K562 (cell line): Measurements from ENCODE around the gene FBXL13. TPM values are rescaled to one million over a fixed set of nuclear protein-coding genes. Genes with fewer than 3 reads are reported as not detected.
A peak's percentile ranks its signal among the peaks of the same experiment; 100 is the strongest.

ENCODE experiments used
- ATF7 ChIP-seq: fragments of 450-650 bp; IDR thresholded peaks from 2 replicates; pipeline ENCODE4 v1.7.1; 2014; ENCODE audit warnings: mild to moderate bottlenecking, moderate library complexity
- CBX3 ChIP-seq, 2 experiments: IDR thresholded peaks; 1 replicate in 1 of 2; 2 replicates in 1 of 2; pipeline ENCODE4 v1.6.1; 2012; ENCODE audit warnings: inconsistent platforms in 2 of 2, low read length in 2 of 2, borderline replicate concordance in 1 of 2, control low read depth in 1 of 2
- CCNT2 ChIP-seq: IDR thresholded peaks from 2 replicates; pipeline ENCODE4 v1.6.1; 2011; ENCODE audit warnings: borderline replicate concordance, low read depth, mild to moderate bottlenecking, moderate library complexity, mixed read lengths, low read length; ENCODE audit not compliant: insufficient read length; ENCODE audit errors: extremely low read depth
- CREM ChIP-seq: IDR thresholded peaks from 2 replicates; pipeline ENCODE4 v1.6.1; 2014; ENCODE audit warnings: antibody characterized with exemption, low read depth
- CTBP1 ChIP-seq: fragments of 450-650 bp; IDR thresholded peaks from 2 replicates; pipeline ENCODE4 v1.6.1; 2016; ENCODE audit warnings: borderline replicate concordance
- MAFK ChIP-seq: IDR thresholded peaks from 2 replicates; pipeline ENCODE4 v1.6.1; 2011; ENCODE audit warnings: low read length, improper control_type of control experiment
- NCOR1 ChIP-seq: fragments of 450-650 bp; IDR thresholded peaks from 2 replicates; pipeline ENCODE4 v1.6.1; 2016; ENCODE audit warnings: mild to moderate bottlenecking, moderate library complexity
- POLR2H ChIP-seq: IDR thresholded peaks from 2 replicates; pipeline ENCODE4 v1.6.1; 2016; ENCODE audit warnings: missing genetic modification characterization, low read depth, mild to moderate bottlenecking, control low read depth, missing compliant biosample characterization, moderate library complexity
- TARDBP ChIP-seq: fragments of 450-650 bp; IDR thresholded peaks from 2 replicates; pipeline ENCODE4 v1.6.1; 2016
- ZFPM2 ChIP-seq: fragments of 250-450 bp; sonication (Bioruptor Pico); IDR thresholded peaks from 2 replicates; pipeline ENCODE4 v1.5.1; 2022; ENCODE audit warnings: mild to moderate bottlenecking
- ZNF707 ChIP-seq: fragments of 250-450 bp; sonication (Bioruptor Pico); conservative IDR thresholded peaks from 2 replicates; pipeline ENCODE4 v1.8.0; 2022; ENCODE audit warnings: inconsistent platforms, mild to moderate bottlenecking, moderate library complexity
- ZNF76 ChIP-seq: fragments of 250-450 bp; sonication (Bioruptor Pico); IDR thresholded peaks from 2 replicates; pipeline ENCODE4 v1.4.0; 2020; ENCODE audit warnings: mild to moderate bottlenecking, moderate library complexity, borderline replicate concordance
- ZNF79 ChIP-seq: fragments of 250-450 bp; sonication (Bioruptor Pico); IDR thresholded peaks from 2 replicates; pipeline ENCODE4 v1.4.0; 2020; ENCODE audit warnings: low read depth, mild to moderate bottlenecking, moderate library complexity
- polyA plus RNA-seq, 8 experiments: library from polyadenylated mRNA; depleted of rRNA in 4 of 8; stranded (reverse) in 5 of 8; unstranded in 3 of 8; fragments of >200 nt; fragmentation: Nextera tagmentation in 2 of 8; fragmentation: Illumina TruSeq in 1 of 8; extraction: Ambion mirVana in 2 of 8; extraction: Trizol in 1 of 8; gene quantifications; 2 replicates each; pipeline versions ENCODE4 v1.2.1 to v1.2.3, GENCODE V29; 2011 to 2014; ENCODE audit warnings: inconsistent platforms in 1 of 8, missing spikeins in 1 of 8
- total RNA-seq, 7 experiments: library from RNA; depleted of rRNA in 6 of 7; stranded (reverse); fragments of >200 nt in 6 of 7; fragmentation: Illumina TruSeq in 2 of 7; extraction: Trizol in 2 of 7; gene quantifications; 2 replicates each; pipeline versions ENCODE4 v1.2.1 to v1.2.3, GENCODE V29; 2011 to 2021; ENCODE audit warnings: low replicate concordance in 1 of 7
- TF ChIP-seq, protein P1 (sequence below): sonication (generic); formaldehyde crosslinking; IDR thresholded peaks from 2 replicates; pipeline ENCODE4 v1.8.1; 2023; ENCODE audit warnings: missing genetic modification reagents, mild to moderate bottlenecking, borderline replicate concordance
- TF ChIP-seq, protein P2 (sequence below): IDR thresholded peaks from 2 replicates; pipeline ENCODE4 v1.6.1; 2011; ENCODE audit warnings: borderline replicate concordance, low read depth, mild to moderate bottlenecking, moderate library complexity, low read length; ENCODE audit not compliant: insufficient read depth, poor library complexity, severe bottlenecking
- TF ChIP-seq, protein P3 (sequence below), 2 experiments: fragments of 450-650 bp in 1 of 2; sonication (generic) in 1 of 2; formaldehyde crosslinking in 1 of 2; IDR thresholded peaks in 1 of 2; conservative IDR thresholded peaks in 1 of 2; 2 replicates each; pipeline versions ENCODE4 v1.6.1 to v1.8.1; 2016 to 2023; ENCODE audit warnings: mild to moderate bottlenecking in 2 of 2, moderate library complexity in 2 of 2, inconsistent platforms in 1 of 2, missing genetic modification reagents in 1 of 2
- TF ChIP-seq, protein P4 (sequence below): sonication (generic); formaldehyde crosslinking; IDR thresholded peaks from 2 replicates; pipeline ENCODE4 v1.8.0; 2022; ENCODE audit warnings: mild to moderate bottlenecking, missing genetic modification reagents

The FBXL13 gene
- total and polyA plus RNA-seq, 9 of the 15 experiments (the other 6 are each of a cell fraction or from before 2014, with no cell fraction given) = 16.3 to 55.0 (median 25.4) TPM

DNA sequence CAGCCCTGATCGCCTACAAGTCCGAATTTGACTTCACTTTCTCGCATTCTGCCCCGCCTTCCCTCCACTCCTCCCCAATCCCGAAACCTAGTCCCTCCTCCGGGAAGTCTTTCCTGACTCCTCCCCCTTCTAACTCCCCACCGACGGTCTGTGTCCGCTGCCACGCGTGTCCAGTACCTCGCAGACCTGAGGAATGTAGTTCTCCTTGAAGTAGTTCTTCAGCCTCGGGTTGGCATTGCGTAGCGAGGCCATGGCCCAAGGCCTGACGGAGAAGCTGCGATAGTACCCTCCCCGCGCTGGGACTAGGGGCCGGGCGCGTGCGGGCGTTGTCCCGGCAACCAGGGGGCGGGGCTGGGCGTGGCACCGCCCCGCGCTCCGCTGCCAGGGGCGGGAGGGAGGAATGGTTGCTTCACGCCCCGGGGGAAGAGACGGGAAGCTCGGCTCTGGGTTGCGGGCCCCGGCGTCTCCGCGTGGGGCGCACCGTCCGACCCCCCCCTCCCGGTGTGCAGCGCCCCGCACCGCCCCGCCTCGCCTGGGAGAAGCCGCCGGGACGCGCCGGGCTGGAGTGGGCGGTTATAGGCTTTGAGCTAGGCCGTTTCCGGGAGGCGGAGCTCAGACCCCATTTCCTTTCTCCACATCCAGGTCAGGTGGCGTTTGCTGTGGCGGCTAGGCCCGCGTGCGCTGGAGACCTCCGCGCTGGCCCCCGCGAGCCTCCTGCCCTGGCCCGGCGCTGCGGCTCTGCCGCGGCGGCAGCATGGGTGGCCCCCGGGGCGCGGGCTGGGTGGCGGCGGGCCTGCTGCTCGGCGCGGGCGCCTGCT, at the start of gene FBXL13, which contains the start of gene ARMC10 (continued):
- TF ChIP-seq, protein P1, sequence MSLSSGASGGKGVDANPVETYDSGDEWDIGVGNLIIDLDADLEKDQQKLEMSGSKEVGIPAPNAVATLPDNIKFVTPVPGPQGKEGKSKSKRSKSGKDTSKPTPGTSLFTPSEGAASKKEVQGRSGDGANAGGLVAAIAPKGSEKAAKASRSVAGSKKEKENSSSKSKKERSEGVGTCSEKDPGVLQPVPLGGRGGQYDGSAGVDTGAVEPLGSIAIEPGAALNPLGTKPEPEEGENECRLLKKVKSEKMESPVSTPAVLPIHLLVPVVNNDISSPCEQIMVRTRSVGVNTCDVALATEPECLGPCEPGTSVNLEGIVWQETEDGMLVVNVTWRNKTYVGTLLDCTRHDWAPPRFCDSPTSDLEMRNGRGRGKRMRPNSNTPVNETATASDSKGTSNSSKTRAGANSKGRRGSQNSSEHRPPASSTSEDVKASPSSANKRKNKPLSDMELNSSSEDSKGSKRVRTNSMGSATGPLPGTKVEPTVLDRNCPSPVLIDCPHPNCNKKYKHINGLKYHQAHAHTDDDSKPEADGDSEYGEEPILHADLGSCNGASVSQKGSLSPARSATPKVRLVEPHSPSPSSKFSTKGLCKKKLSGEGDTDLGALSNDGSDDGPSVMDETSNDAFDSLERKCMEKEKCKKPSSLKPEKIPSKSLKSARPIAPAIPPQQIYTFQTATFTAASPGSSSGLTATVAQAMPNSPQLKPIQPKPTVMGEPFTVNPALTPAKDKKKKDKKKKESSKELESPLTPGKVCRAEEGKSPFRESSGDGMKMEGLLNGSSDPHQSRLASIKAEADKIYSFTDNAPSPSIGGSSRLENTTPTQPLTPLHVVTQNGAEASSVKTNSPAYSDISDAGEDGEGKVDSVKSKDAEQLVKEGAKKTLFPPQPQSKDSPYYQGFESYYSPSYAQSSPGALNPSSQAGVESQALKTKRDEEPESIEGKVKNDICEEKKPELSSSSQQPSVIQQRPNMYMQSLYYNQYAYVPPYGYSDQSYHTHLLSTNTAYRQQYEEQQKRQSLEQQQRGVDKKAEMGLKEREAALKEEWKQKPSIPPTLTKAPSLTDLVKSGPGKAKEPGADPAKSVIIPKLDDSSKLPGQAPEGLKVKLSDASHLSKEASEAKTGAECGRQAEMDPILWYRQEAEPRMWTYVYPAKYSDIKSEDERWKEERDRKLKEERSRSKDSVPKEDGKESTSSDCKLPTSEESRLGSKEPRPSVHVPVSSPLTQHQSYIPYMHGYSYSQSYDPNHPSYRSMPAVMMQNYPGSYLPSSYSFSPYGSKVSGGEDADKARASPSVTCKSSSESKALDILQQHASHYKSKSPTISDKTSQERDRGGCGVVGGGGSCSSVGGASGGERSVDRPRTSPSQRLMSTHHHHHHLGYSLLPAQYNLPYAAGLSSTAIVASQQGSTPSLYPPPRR (CRISPR knock-in tag) = 0 out of 2 replicates have a peak, but pooled peaks have one; percentile 54
- TF ChIP-seq NCOR1 = peak; percentile 72
- TF ChIP-seq TARDBP = peak; percentile 76
- TF ChIP-seq ZNF79 (CRISPR knock-in tag) = no peak
- no peak for TF ChIP-seq MAFK
- peak; percentile 77 for TF ChIP-seq CCNT2
- TF ChIP-seq POLR2H (tag) = peak; percentile 29; the same call in 1 of the 2 replicates
- TF ChIP-seq, protein P2, sequence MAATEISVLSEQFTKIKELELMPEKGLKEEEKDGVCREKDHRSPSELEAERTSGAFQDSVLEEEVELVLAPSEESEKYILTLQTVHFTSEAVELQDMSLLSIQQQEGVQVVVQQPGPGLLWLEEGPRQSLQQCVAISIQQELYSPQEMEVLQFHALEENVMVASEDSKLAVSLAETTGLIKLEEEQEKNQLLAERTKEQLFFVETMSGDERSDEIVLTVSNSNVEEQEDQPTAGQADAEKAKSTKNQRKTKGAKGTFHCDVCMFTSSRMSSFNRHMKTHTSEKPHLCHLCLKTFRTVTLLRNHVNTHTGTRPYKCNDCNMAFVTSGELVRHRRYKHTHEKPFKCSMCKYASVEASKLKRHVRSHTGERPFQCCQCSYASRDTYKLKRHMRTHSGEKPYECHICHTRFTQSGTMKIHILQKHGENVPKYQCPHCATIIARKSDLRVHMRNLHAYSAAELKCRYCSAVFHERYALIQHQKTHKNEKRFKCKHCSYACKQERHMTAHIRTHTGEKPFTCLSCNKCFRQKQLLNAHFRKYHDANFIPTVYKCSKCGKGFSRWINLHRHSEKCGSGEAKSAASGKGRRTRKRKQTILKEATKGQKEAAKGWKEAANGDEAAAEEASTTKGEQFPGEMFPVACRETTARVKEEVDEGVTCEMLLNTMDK = peak; percentile 90
- no peak for TF ChIP-seq ZNF76 (CRISPR knock-in tag)
- peak; percentile 69 for TF ChIP-seq CTBP1
- TF ChIP-seq, protein P3, sequence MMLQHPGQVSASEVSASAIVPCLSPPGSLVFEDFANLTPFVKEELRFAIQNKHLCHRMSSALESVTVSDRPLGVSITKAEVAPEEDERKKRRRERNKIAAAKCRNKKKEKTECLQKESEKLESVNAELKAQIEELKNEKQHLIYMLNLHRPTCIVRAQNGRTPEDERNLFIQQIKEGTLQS (IDR thresholded peaks at IDR 0.05) = no peak
- TF ChIP-seq, protein P3 (CRISPR knock-in tag; conservative IDR thresholded peaks at IDR 0.05) = peak; percentile 76
- no peak for TF ChIP-seq ZNF707 (CRISPR knock-in tag)
- TF ChIP-seq ATF7 = peak; percentile 73
- 0 out of 2 replicates have a peak, but pooled peaks have one; percentile 34 for TF ChIP-seq ZFPM2 (CRISPR knock-in tag)
- peak; percentile 67; the same call in 1 of the 2 replicates for TF ChIP-seq CREM
- TF ChIP-seq, protein P4, sequence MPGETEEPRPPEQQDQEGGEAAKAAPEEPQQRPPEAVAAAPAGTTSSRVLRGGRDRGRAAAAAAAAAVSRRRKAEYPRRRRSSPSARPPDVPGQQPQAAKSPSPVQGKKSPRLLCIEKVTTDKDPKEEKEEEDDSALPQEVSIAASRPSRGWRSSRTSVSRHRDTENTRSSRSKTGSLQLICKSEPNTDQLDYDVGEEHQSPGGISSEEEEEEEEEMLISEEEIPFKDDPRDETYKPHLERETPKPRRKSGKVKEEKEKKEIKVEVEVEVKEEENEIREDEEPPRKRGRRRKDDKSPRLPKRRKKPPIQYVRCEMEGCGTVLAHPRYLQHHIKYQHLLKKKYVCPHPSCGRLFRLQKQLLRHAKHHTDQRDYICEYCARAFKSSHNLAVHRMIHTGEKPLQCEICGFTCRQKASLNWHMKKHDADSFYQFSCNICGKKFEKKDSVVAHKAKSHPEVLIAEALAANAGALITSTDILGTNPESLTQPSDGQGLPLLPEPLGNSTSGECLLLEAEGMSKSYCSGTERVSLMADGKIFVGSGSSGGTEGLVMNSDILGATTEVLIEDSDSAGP = 0 out of 2 replicates have a peak, but pooled peaks have one; percentile 14
- TF ChIP-seq CBX3 (IDR thresholded peaks at IDR 0.05; ENCODE audit: borderline replicate concordance in 1 of 2, low read length in 2 of 2) = no peak
